H1 (cell line): ENCODE measurements around the gene NUP42.

ENCODE experiments used
- BACH1 ChIP-seq: IDR thresholded peaks from 2 replicates; pipeline ENCODE4 v1.6.1; 2012; ENCODE audit warnings: low read length, improper control_type of control experiment
- BRCA1 ChIP-seq: IDR thresholded peaks from 2 replicates; pipeline ENCODE4 v1.6.1; 2012; ENCODE audit warnings: low read depth, low read length, improper control_type of control experiment
- CTCF ChIP-seq, 3 experiments: IDR thresholded peaks; 1 replicate in 2 of 3; 2 replicates in 1 of 3; pipeline versions ENCODE4 v1.5.1 to v1.6.1; 2011; ENCODE audit warnings: low read length in 3 of 3, mild to moderate bottlenecking in 3 of 3, inconsistent platforms in 2 of 3, low read depth in 1 of 3, moderate library complexity in 1 of 3; ENCODE audit not compliant: insufficient read depth in 1 of 3; ENCODE audit errors: control extremely low read depth in 1 of 3
- GABPA ChIP-seq: IDR thresholded peaks from 2 replicates; pipeline ENCODE4 v1.6.1; 2011; ENCODE audit warnings: mild to moderate bottlenecking, low read length, moderate library complexity, borderline replicate concordance; ENCODE audit not compliant: insufficient read depth
- JUND ChIP-seq: IDR thresholded peaks from 2 replicates; pipeline ENCODE4 v1.6.1; 2011; ENCODE audit warnings: mild to moderate bottlenecking, improper control_type of control experiment, low read length
- KDM1A ChIP-seq: fragments of 200-600, 300-600 bp; sonication (generic); IDR thresholded peaks from 2 replicates; pipeline ENCODE4 v1.7.1; 2016; ENCODE audit warnings: mild to moderate bottlenecking, low read length, borderline replicate concordance
- POLR2A ChIP-seq, 2 experiments: IDR thresholded peaks; 1 replicate in 1 of 2; 2 replicates in 1 of 2; pipeline ENCODE4 v1.6.1; 2011; ENCODE audit warnings: low read depth in 2 of 2, low read length in 2 of 2, mild to moderate bottlenecking in 2 of 2; ENCODE audit errors: control extremely low read depth in 1 of 2
- POLR2AphosphoS5 ChIP-seq: IDR thresholded peaks from 2 replicates; pipeline ENCODE4 v1.6.1; 2011; ENCODE audit warnings: low read depth, low read length
- RAD21 ChIP-seq, 2 experiments: IDR thresholded peaks in 1 of 2; conservative IDR thresholded peaks in 1 of 2; 2 replicates each; pipeline ENCODE4 v1.6.1; 2011; ENCODE audit warnings: low read depth in 2 of 2, low read length in 2 of 2, improper control_type of control experiment in 1 of 2, inconsistent platforms in 1 of 2, mild to moderate bottlenecking in 1 of 2, moderate library complexity in 1 of 2
- RFX5 ChIP-seq: IDR thresholded peaks from 2 replicates; pipeline ENCODE4 v1.6.1; 2011; ENCODE audit warnings: low read depth, low read length, improper control_type of control experiment, borderline replicate concordance
- USF2 ChIP-seq: IDR thresholded peaks from 2 replicates; pipeline ENCODE4 v1.6.1; 2011; ENCODE audit warnings: low read length, improper control_type of control experiment
- YY1 ChIP-seq: IDR thresholded peaks from 2 replicates; pipeline ENCODE4 v1.6.1; 2011; ENCODE audit warnings: low read depth, mild to moderate bottlenecking, low read length

GRCh38 chr7:23207884-23208283 is 26.0 kb downstream of the NUP42 start:
- TF ChIP-seq CTCF (IDR thresholded peaks at IDR 0.05; ENCODE audit: control extremely low read depth in 1 of 3, insufficient read depth in 1 of 3, low read depth in 1 of 3, low read length in 3 of 3) (no peak), YY1 (no peak), BACH1 (no peak), KDM1A (no peak), POLR2AphosphoS5 (no peak), RFX5 (no peak), USF2 (no peak), POLR2A (IDR thresholded peaks at IDR 0.05; ENCODE audit: control extremely low read depth in 1 of 2, low read depth in 2 of 2, low read length in 2 of 2) (no peak), GABPA (no peak), JUND (no peak), RAD21 (IDR thresholded peaks at IDR 0.05 in 1 of 2, conservative IDR thresholded peaks at IDR 0.05 in 1 of 2; ENCODE audit: low read depth in 2 of 2, low read length in 2 of 2) (no peak), BRCA1 (no peak)
